Uterus (tissue), 2 donors: ENCODE measurements around the gene AP1S1.

Experiments used
- CTCF ChIP-seq, 4 experiments: fragments of 200-600 bp in 2 of 4; fragments of 450-650 bp in 2 of 4; sonication (generic) in 2 of 4; IDR thresholded peaks; one replicate each; pipeline ENCODE4 v1.5.1; 2016 to 2019; ENCODE audit warnings: antibody characterized with exemption in 4 of 4, mild to moderate bottlenecking in 2 of 4, moderate library complexity in 1 of 4
- POLR2A ChIP-seq, 2 donors: fragments of 450-650 bp; IDR thresholded peaks; one replicate each; pipeline ENCODE4 v1.6.1; 2016; ENCODE audit warnings: antibody characterized with exemption in 2 of 2, mild to moderate bottlenecking in 1 of 2, moderate library complexity in 1 of 2

- TF ChIP-seq POLR2A (IDR thresholded peaks at IDR 0.05) (no peak), CTCF (IDR thresholded peaks at IDR 0.05) (no peak)
Measured at GRCh38 chr7:101154693-101155102, 422 bp downstream of the AP1S1 start.
